ENCODE measurements around the gene CFAP141. TPM values are rescaled to one million over a fixed set of nuclear protein-coding genes. Genes with fewer than 3 reads are reported as not detected.
A peak's percentile ranks its signal among the peaks of the same experiment; 100 is the strongest.

CFAP141 gene
- total and polyA plus RNA-seq, 2 of the 13 experiments (the other 11 are each of a cell fraction or from before 2014, with no cell fraction given): not detected

- no peak for FAIRE-seq
- peaks cover 47% of the 10 kb centered on the region for H4K20me1 ChIP-seq (ENCODE audit: insufficient read depth, low read length)
- CTCF ChIA-PET (ENCODE audit: low intra/inter-chr PET ratio, low total read pairs): no interaction called here
Measured at GRCh38 chr1:154179946-154180687, 26.0 kb downstream of the CFAP141 start.

GRCh38 chr1:154178911-154179811 lies 27.0 kb downstream of the CFAP141 start:
- WGBS (ENCODE audit: low lambda C conversion rate): 47% methylated on average over 10 of the region's 10 CpGs
- H3K4me3 ChIP-seq (replicated peaks in 1 of 3; ENCODE audit: insufficient read depth in 1 of 3, low read depth in 2 of 3, low read length in 3 of 3): peak overlapping the region in 2 of 3 experiments; percentile 18 to 46; a peak in 3 of 6 replicates
- ChIA-PET POLR2A (no interaction called here), CTCF (ENCODE audit: low intra/inter-chr PET ratio, low total read pairs) (no interaction called here)
- H4K20me1 ChIP-seq (ENCODE audit: insufficient read depth, low read length): peaks cover 47% of the 10 kb centered on the region
- no peak overlapping the region for H2AFZ ChIP-seq (ENCODE audit: low read length)
- in situ Hi-C loops (cut with HindIII; ENCODE audit: extremely low pct_ligation_motif_present, low pct_unique_long_range_greater_than_20kb) (no loop called here), intact Hi-C loops (cut with micrococcal nuclease; ENCODE audit: unreplicated experiment) (no loop called here)
- peak overlapping the region; percentile 78 for H3K4me2 ChIP-seq (ENCODE audit: low read depth, low read length)
- no TSS peak for BruUV-seq (replicated peaks)
- ATAC-seq (peak; percentile 41), DNase-seq (ENCODE audit: low spot score) (peak; percentile 64), FAIRE-seq (peak; percentile 94)
- H3K27me3 ChIP-seq (ENCODE audit: control insufficient read depth in 1 of 2, insufficient read depth in 2 of 2, low read length in 2 of 2): no peaks in the 10 kb centered on the region; a peak in 1 of 5 replicates
- H3K9me3 ChIP-seq (ENCODE audit: low read length): no peaks in the 10 kb centered on the region
- peak overlapping the region; percentile 33 for H3K9ac ChIP-seq (ENCODE audit: insufficient read depth, low read depth, low read length)
- peak overlapping the region; percentile 49 for H3K27ac ChIP-seq (ENCODE audit: extremely low read length, insufficient read depth, low read length)
- peaks cover 51% of the 10 kb centered on the region for H3K4me1 ChIP-seq (ENCODE audit: insufficient read depth, low read length)
- peaks cover 10 to 22% of the 10 kb centered on the region in 2 experiments; a peak in 4 of 5 replicates for H3K36me3 ChIP-seq (replicated peaks in 1 of 2; ENCODE audit: control insufficient read depth in 1 of 2, insufficient read depth in 2 of 2, low read length in 2 of 2)
- H3K79me2 ChIP-seq (ENCODE audit: insufficient read depth, low read length): peaks cover 80% of the 10 kb centered on the region
- peak; percentile 55; the same call in 1 of the 2 replicates for TF ChIP-seq PITX1 (CRISPR knock-in tag; IDR thresholded peaks at IDR 0.05)
- peak; percentile 18; the same call in 1 of the 2 replicates for TF ChIP-seq NR2F6 (IDR thresholded peaks at IDR 0.05)
- TF ChIP-seq NR2F6 (CRISPR knock-in tag; IDR thresholded peaks at IDR 0.05): no peak
- TF ChIP-seq ARID4A (CRISPR knock-in tag; IDR thresholded peaks at IDR 0.05; ENCODE audit: borderline replicate concordance): peak; percentile 23; the same call in 1 of the 2 replicates
- no peak for TF ChIP-seq SOX13 (IDR thresholded peaks at IDR 0.05)
- peak in 1 of 2 experiments; percentile 25; a peak in 1 of 4 replicates for TF ChIP-seq SOX13 (CRISPR knock-in tag; conservative IDR thresholded peaks at IDR 0.05 in 1 of 2, IDR thresholded peaks at IDR 0.05 in 1 of 2)

More at GRCh38 chr1:154179946-154180687, 26.0 kb downstream of the CFAP141 start:
- WGBS (ENCODE audit: low lambda C conversion rate): 83% methylated on average over 3 of the region's 3 CpGs
- H3K79me2 ChIP-seq (ENCODE audit: insufficient read depth, low read length): peaks cover 75% of the 10 kb centered on the region
- H3K27ac ChIP-seq (ENCODE audit: extremely low read length, insufficient read depth, low read length): peak overlapping the region; percentile 49
- H2AFZ ChIP-seq (ENCODE audit: low read length): no peak overlapping the region
- intact Hi-C loops (cut with micrococcal nuclease; ENCODE audit: unreplicated experiment): no loop called here
- in situ Hi-C loops (cut with HindIII; ENCODE audit: extremely low pct_ligation_motif_present, low pct_unique_long_range_greater_than_20kb): loop anchor here (5.0 kb wide), 2 partner anchors 92 to 157 kb away; partner anchors contain the start of gene HAX1
- H3K4me3 ChIP-seq (replicated peaks in 1 of 3; ENCODE audit: insufficient read depth in 1 of 3, low read depth in 2 of 3, low read length in 3 of 3): peak overlapping the region in 2 of 3 experiments; percentile 31 to 46; a peak in 2 of 6 replicates
- peaks cover 51% of the 10 kb centered on the region for H3K4me1 ChIP-seq (ENCODE audit: insufficient read depth, low read length)
- H3K27me3 ChIP-seq (ENCODE audit: control insufficient read depth in 1 of 2, insufficient read depth in 2 of 2, low read length in 2 of 2): no peaks in the 10 kb centered on the region; a peak in 1 of 5 replicates
- H3K36me3 ChIP-seq (replicated peaks in 1 of 2; ENCODE audit: control insufficient read depth in 1 of 2, insufficient read depth in 2 of 2, low read length in 2 of 2): peaks cover 10 to 16% of the 10 kb centered on the region in 2 experiments; a peak in 4 of 5 replicates
- ATAC-seq (no peak), DNase-seq (ENCODE audit: low spot score) (no peak)
- no peaks in the 10 kb centered on the region for H3K9me3 ChIP-seq (ENCODE audit: low read length)
- no TSS peak for BruUV-seq (replicated peaks)
- peak overlapping the region; percentile 78 for H3K4me2 ChIP-seq (ENCODE audit: low read depth, low read length)
- peak overlapping the region; percentile 19; the same call in 1 of the 2 replicates for H3K9ac ChIP-seq (ENCODE audit: insufficient read depth, low read depth, low read length)
- POLR2A ChIA-PET: no interaction called here
- TF ChIP-seq ZBTB1 (CRISPR knock-in tag; IDR thresholded peaks at IDR 0.05; ENCODE audit: borderline replicate concordance): no peak
- no peak for TF ChIP-seq ZNF784 (CRISPR knock-in tag; IDR thresholded peaks at IDR 0.05; ENCODE audit: borderline replicate concordance)

Measured in HepG2 (cell line).